MM.1S (cell line): ENCODE measurements around the gene CCL19.

Source experiments
- DNase-seq: peaks from one replicate; pipeline ENCODE4 v3.0.0-alpha.2; 2015
- H2AFZ ChIP-seq: fragments of 300-600 bp; sonication (generic); 2 replicates; pipeline ENCODE4 v1.6.0; 2016; ENCODE audit warnings: antibody characterized with exemption, low read length
- H3F3A ChIP-seq: fragments of 300-600 bp; sonication (generic); 2 replicates; pipeline ENCODE4 v1.6.1; 2016; ENCODE audit warnings: mild to moderate bottlenecking, antibody characterized with exemption, low read length, moderate library complexity, mixed read lengths; ENCODE audit not compliant: insufficient read depth
- H3K27ac ChIP-seq: fragments of 300-600 bp; sonication (generic); 2 replicates; pipeline ENCODE4 v1.5.1; 2016; ENCODE audit warnings: mild to moderate bottlenecking, low read length
- H3K27me3 ChIP-seq: fragments of 300-600 bp; sonication (generic); replicated peaks from 2 replicates; pipeline ENCODE4 v1.6.0; 2016; ENCODE audit warnings: low read length; ENCODE audit not compliant: insufficient read depth
- H3K36me3 ChIP-seq: fragments of 300-600 bp; sonication (generic); replicated peaks from 2 replicates; pipeline ENCODE4 v1.6.1; 2016; ENCODE audit warnings: mild to moderate bottlenecking, low read length, mixed read lengths; ENCODE audit not compliant: insufficient read depth
- H3K4me1 ChIP-seq: fragments of 300-600 bp; sonication (generic); 2 replicates; pipeline ENCODE4 v1.6.1; 2016; ENCODE audit warnings: low read length, mixed read lengths
- H3K4me2 ChIP-seq: fragments of 300-600 bp; sonication (generic); 2 replicates; pipeline ENCODE4 v1.6.0; 2016; ENCODE audit warnings: low read depth, low read length
- H3K4me3 ChIP-seq: fragments of 300-600 bp; sonication (generic); 2 replicates; pipeline ENCODE4 v1.5.1; 2016; ENCODE audit warnings: low read length, mixed read lengths
- H3K79me2 ChIP-seq: fragments of 300-600 bp; sonication (generic); 2 replicates; pipeline ENCODE4 v1.6.1; 2016; ENCODE audit warnings: mixed run types, low read length, mixed read lengths
- H3K9ac ChIP-seq: fragments of 300-600 bp; sonication (generic); 2 replicates; pipeline ENCODE4 v1.6.1; 2016; ENCODE audit warnings: low read length, mixed read lengths
- H3K9me2 ChIP-seq: fragments of 300-600 bp; sonication (generic); replicated peaks from 2 replicates; pipeline ENCODE4 v1.6.1; 2016; ENCODE audit warnings: mild to moderate bottlenecking, low read length, mixed read lengths; ENCODE audit not compliant: insufficient read depth
- H3K9me3 ChIP-seq: fragments of 300-600 bp; sonication (generic); replicated peaks from 2 replicates; pipeline ENCODE4 v1.6.1; 2016; ENCODE audit warnings: mild to moderate bottlenecking, low read length, mixed read lengths; ENCODE audit not compliant: insufficient read depth
- H4K20me1 ChIP-seq: fragments of 300-600 bp; sonication (generic); 2 replicates; pipeline ENCODE4 v1.6.1; 2016; ENCODE audit warnings: mild to moderate bottlenecking, low read length, moderate library complexity, mixed read lengths; ENCODE audit not compliant: insufficient read depth
- EZH2 ChIP-seq: fragments of 300-600 bp; sonication (generic); optimal IDR thresholded peaks from 2 replicates; pipeline ENCODE3; 2017; ENCODE audit warnings: low read depth, mild to moderate bottlenecking, antibody characterized with exemption, low read length, mixed read lengths
- EZH2phosphoT487 ChIP-seq: fragments of 300-600 bp; sonication (generic); IDR thresholded peaks from 2 replicates; pipeline ENCODE4 v1.6.1; 2018; ENCODE audit warnings: antibody characterized with exemption, low read length
- TF ChIP-seq, protein P1 (sequence below): fragments of 300-600 bp; sonication (generic); IDR thresholded peaks from 2 replicates; pipeline ENCODE4 v1.5.1; 2016; ENCODE audit warnings: antibody characterized with exemption, low read length, mixed read lengths

CCL19 gene

GRCh38 chr9:34664281-34665066 is 26.6 kb downstream of the CCL19 start:
- Histone ChIP-seq H2AFZ (peak overlapping the region; percentile 94), H3K4me1 (peaks cover 9% of the 10 kb centered on the region; the same call in 1 of the 2 replicates), H3K79me2 (no peaks in the 10 kb centered on the region), H3K27me3 (no peaks in the 10 kb centered on the region), H3K36me3 (no peaks in the 10 kb centered on the region), H3K4me3 (peak overlapping the region; percentile 67), H3K9me3 (no peaks in the 10 kb centered on the region), H4K20me1 (no peaks in the 10 kb centered on the region), H3K27ac (peak overlapping the region; percentile 50; the same call in 1 of the 2 replicates), H3K9ac (peak overlapping the region; percentile 61; the same call in 1 of the 2 replicates), H3F3A (peaks cover 17% of the 10 kb centered on the region), H3K4me2 (peak overlapping the region; percentile 98), H3K9me2 (no peaks in the 10 kb centered on the region)
- peak; percentile 84 for DNase-seq
- TF ChIP-seq EZH2phosphoT487: no peak
- TF ChIP-seq, protein P1, sequence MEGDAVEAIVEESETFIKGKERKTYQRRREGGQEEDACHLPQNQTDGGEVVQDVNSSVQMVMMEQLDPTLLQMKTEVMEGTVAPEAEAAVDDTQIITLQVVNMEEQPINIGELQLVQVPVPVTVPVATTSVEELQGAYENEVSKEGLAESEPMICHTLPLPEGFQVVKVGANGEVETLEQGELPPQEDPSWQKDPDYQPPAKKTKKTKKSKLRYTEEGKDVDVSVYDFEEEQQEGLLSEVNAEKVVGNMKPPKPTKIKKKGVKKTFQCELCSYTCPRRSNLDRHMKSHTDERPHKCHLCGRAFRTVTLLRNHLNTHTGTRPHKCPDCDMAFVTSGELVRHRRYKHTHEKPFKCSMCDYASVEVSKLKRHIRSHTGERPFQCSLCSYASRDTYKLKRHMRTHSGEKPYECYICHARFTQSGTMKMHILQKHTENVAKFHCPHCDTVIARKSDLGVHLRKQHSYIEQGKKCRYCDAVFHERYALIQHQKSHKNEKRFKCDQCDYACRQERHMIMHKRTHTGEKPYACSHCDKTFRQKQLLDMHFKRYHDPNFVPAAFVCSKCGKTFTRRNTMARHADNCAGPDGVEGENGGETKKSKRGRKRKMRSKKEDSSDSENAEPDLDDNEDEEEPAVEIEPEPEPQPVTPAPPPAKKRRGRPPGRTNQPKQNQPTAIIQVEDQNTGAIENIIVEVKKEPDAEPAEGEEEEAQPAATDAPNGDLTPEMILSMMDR: peak; percentile 100

GRCh38 chr9:34663303-34663605 is 27.8 kb downstream of the CCL19 start:
- Histone ChIP-seq H3K27me3 (no peaks in the 10 kb centered on the region), H3F3A (peaks cover 17% of the 10 kb centered on the region), H3K9me2 (no peaks in the 10 kb centered on the region), H2AFZ (no peak overlapping the region), H3K79me2 (no peaks in the 10 kb centered on the region), H3K9me3 (no peaks in the 10 kb centered on the region), H3K4me2 (no peak overlapping the region), H3K9ac (no peak overlapping the region), H3K4me3 (no peak overlapping the region), H3K36me3 (no peaks in the 10 kb centered on the region), H3K27ac (no peak overlapping the region), H3K4me1 (peaks cover 9% of the 10 kb centered on the region; the same call in 1 of the 2 replicates), H4K20me1 (no peaks in the 10 kb centered on the region)
- TF ChIP-seq EZH2 (no peak), EZH2phosphoT487 (no peak)
- DNase-seq: no peak

- Histone ChIP-seq H3K9ac (no peak within 1 kb of the TSS), H3K9me2 (no peaks in the 10 kb centered on the region), H3K4me2 (no peak within 1 kb of the TSS), H3K27me3 (no peaks in the 10 kb centered on the region), H2AFZ (no peak within 1 kb of the TSS), H3K9me3 (no peaks in the 10 kb centered on the region), H3K27ac (no peak within 1 kb of the TSS), H3K4me1 (peaks cover 9% of the 10 kb centered on the region; the same call in 1 of the 2 replicates), H3F3A (peaks cover 17% of the 10 kb centered on the region), H4K20me1 (no peaks in the 10 kb centered on the region), H3K79me2 (no peaks in the 10 kb centered on the region), H3K4me3 (no peak within 1 kb of the TSS), H3K36me3 (no peaks in the 10 kb centered on the region)
- no peak for DNase-seq
- TF ChIP-seq EZH2 (no peak), EZH2phosphoT487 (no peak)
- TF ChIP-seq, protein P1: no peak
Observed at GRCh38 chr9:34662526-34663302, 28.4 kb downstream of the CCL19 start, which contains the start of gene CCL27. Gene CCL27 (minus strand): TSS chr9:34662657. CDS start chr9:34662633, 24 bp downstream.
